Ovary (tissue), 3 donors: ENCODE measurements around the gene KLK1.

Experiments
- CTCF ChIP-seq, 3 donors: fragments of 450-650 bp in 2 of 3; fragments of 200-600 bp in 1 of 3; IDR thresholded peaks; one replicate each; pipeline versions ENCODE4 v1.5.1 to v1.8.0; 2016 to 2022; ENCODE audit warnings: antibody characterized with exemption in 3 of 3, mild to moderate bottlenecking in 1 of 3
- POLR2A ChIP-seq: fragments of 450-650 bp; IDR thresholded peaks from one replicate; pipeline ENCODE4 v1.6.1; 2017; ENCODE audit warnings: antibody characterized with exemption, mild to moderate bottlenecking, moderate library complexity
- donor health status: DM: no; HTN: no; CAD: no.

GRCh38 chr19:50822661-50823208, 852 bp downstream of the KLK1 start:
- no peak for TF ChIP-seq CTCF (IDR thresholded peaks at IDR 0.05)
- no peak for TF ChIP-seq POLR2A
